ENCODE measurements around the gene OCA2. TPM values are rescaled to one million over a fixed set of nuclear protein-coding genes. Genes with fewer than 3 reads are reported as not detected.

OCA2 gene
- total RNA-seq, 1 experiment from 2014 or later, result 0.09 TPM

DNA sequence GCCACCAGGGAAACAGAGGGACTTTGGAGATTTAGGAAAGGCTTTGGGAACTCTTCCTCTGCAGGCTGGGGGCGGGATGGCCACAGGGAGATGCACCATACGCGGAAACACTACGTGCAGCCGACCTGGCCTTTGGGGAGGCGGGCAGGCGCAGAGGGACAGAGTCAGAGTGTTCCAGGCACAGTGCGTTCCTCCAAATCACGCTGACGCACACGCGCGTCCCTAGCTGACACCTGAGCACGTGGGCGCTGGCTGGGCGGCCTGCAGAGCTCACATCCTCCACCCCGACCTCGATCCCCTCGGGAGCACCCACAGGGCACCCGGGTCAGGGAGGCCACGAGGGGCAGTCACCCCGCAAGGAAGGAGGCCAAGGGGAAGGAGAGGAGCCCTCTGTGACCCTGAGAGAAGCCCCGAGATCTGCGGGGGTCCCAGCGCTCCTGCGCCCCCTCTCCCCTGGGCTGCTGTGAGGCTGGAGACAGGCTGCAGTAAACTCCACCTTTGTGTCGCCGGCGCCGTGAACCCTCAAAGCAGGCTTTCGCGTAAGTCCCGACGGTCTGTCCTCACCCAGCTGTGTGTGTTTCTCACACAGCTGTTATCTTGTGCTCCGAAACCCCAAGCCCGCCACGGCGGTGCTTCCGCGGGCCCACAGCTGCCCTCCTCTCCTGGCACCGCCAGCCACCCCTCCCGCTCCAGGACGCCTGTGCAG is 196.3 kb downstream of the OCA2 start:
- no peak for DNase-seq (ENCODE audit: low spot score)
- TF ChIP-seq, protein P1, sequence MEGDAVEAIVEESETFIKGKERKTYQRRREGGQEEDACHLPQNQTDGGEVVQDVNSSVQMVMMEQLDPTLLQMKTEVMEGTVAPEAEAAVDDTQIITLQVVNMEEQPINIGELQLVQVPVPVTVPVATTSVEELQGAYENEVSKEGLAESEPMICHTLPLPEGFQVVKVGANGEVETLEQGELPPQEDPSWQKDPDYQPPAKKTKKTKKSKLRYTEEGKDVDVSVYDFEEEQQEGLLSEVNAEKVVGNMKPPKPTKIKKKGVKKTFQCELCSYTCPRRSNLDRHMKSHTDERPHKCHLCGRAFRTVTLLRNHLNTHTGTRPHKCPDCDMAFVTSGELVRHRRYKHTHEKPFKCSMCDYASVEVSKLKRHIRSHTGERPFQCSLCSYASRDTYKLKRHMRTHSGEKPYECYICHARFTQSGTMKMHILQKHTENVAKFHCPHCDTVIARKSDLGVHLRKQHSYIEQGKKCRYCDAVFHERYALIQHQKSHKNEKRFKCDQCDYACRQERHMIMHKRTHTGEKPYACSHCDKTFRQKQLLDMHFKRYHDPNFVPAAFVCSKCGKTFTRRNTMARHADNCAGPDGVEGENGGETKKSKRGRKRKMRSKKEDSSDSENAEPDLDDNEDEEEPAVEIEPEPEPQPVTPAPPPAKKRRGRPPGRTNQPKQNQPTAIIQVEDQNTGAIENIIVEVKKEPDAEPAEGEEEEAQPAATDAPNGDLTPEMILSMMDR (conservative IDR thresholded peaks at IDR 0.05; ENCODE audit: low read depth, low read length), result no peak
- no peak for TF ChIP-seq EZH2 (IDR thresholded peaks at IDR 0.05; ENCODE audit: borderline replicate concordance, low read depth, low read length, poor library complexity, severe bottlenecking)
- intact Hi-C loops (cut with micrococcal nuclease; ENCODE audit: unreplicated experiment), result no loop called here
- BruUV-seq (replicated peaks), result no TSS peak
- no peaks in the 10 kb centered on the region for H3K36me3 ChIP-seq (ENCODE audit: insufficient read depth, low read length, poor library complexity, severe bottlenecking)
- H3K27me3 ChIP-seq (replicated peaks; ENCODE audit: insufficient read depth, low read depth, low read length, poor library complexity), result no peaks in the 10 kb centered on the region
- POLR2A ChIA-PET (ENCODE audit: low non-redundant PET), result no interaction called here
- H3K27ac ChIP-seq (ENCODE audit: low read depth, low read length, poor library complexity, severe bottlenecking), result no peak overlapping the region
- no peak overlapping the region for H3K4me3 ChIP-seq (ENCODE audit: low read depth, low read length, poor library complexity, severe bottlenecking)
- no peaks in the 10 kb centered on the region for H3K4me1 ChIP-seq (ENCODE audit: insufficient read depth, low read length, poor library complexity, severe bottlenecking)
- CTCF ChIA-PET, result no interaction called here
- H3K9me3 ChIP-seq (ENCODE audit: low read depth, low read length, poor library complexity, severe bottlenecking), result peaks cover 24% of the 10 kb centered on the region

GRCh38 chr15:27899583-27900285 is 199.4 kb downstream of the OCA2 start:
- intact Hi-C loops (cut with micrococcal nuclease; ENCODE audit: unreplicated experiment), result no loop called here
- ChIA-PET POLR2A (ENCODE audit: low non-redundant PET) (no interaction called here), CTCF (no interaction called here)
- Histone ChIP-seq H3K9me3 (ENCODE audit: low read depth, low read length, poor library complexity, severe bottlenecking) (peaks cover 26% of the 10 kb centered on the region), H3K36me3 (ENCODE audit: insufficient read depth, low read length, poor library complexity, severe bottlenecking) (no peaks in the 10 kb centered on the region), H3K27ac (ENCODE audit: low read depth, low read length, poor library complexity, severe bottlenecking) (no peak overlapping the region), H3K27me3 (replicated peaks; ENCODE audit: insufficient read depth, low read depth, low read length, poor library complexity) (no peaks in the 10 kb centered on the region), H3K4me1 (ENCODE audit: insufficient read depth, low read length, poor library complexity, severe bottlenecking) (no peaks in the 10 kb centered on the region), H3K4me3 (ENCODE audit: low read depth, low read length, poor library complexity, severe bottlenecking) (no peak overlapping the region)
- TF ChIP-seq EZH2 (IDR thresholded peaks at IDR 0.05; ENCODE audit: borderline replicate concordance, low read depth, low read length, poor library complexity, severe bottlenecking), result no peak
- TF ChIP-seq, protein P1 (conservative IDR thresholded peaks at IDR 0.05; ENCODE audit: low read depth, low read length), result no peak
- DNase-seq (ENCODE audit: low spot score), result no peak
- no TSS peak for BruUV-seq (replicated peaks)

DNA sequence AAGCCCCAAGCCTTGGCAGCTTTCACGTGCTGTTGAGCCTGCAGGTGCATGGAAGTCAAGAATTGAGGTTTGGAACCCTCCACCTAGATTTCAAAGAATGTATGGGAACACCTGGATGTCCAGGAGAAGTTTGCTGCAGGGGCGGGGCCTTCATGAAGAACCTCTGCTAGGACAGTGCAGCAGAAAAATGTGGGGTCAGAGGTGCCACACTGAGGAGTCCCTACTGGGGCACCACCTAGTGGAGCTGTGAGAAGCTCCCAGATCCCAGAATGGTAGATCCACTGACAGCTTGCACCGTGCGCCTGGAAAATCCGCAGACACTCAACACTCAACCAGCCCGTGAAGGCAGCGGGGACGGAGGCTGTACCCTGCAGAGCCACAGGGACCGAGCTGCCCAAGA is 201.6 kb downstream of the OCA2 start:
- no TSS peak for BruUV-seq (replicated peaks)
- ChIA-PET CTCF (no interaction called here), POLR2A (ENCODE audit: low non-redundant PET) (no interaction called here)
- no peak for DNase-seq (ENCODE audit: low spot score)
- TF ChIP-seq, protein P1 (conservative IDR thresholded peaks at IDR 0.05; ENCODE audit: low read depth, low read length), result no peak
- no peak for TF ChIP-seq EZH2 (IDR thresholded peaks at IDR 0.05; ENCODE audit: borderline replicate concordance, low read depth, low read length, poor library complexity, severe bottlenecking)
- Histone ChIP-seq H3K4me1 (ENCODE audit: insufficient read depth, low read length, poor library complexity, severe bottlenecking) (no peaks in the 10 kb centered on the region), H3K9me3 (ENCODE audit: low read depth, low read length, poor library complexity, severe bottlenecking) (peaks cover 18% of the 10 kb centered on the region), H3K36me3 (ENCODE audit: insufficient read depth, low read length, poor library complexity, severe bottlenecking) (no peaks in the 10 kb centered on the region), H3K4me3 (ENCODE audit: low read depth, low read length, poor library complexity, severe bottlenecking) (no peak overlapping the region), H3K27ac (ENCODE audit: low read depth, low read length, poor library complexity, severe bottlenecking) (no peak overlapping the region), H3K27me3 (replicated peaks; ENCODE audit: insufficient read depth, low read depth, low read length, poor library complexity) (no peaks in the 10 kb centered on the region)
- intact Hi-C loops (cut with micrococcal nuclease; ENCODE audit: unreplicated experiment), result no loop called here
